GM12878 (cell line): ENCODE results near the gene KCTD8. TPM values are rescaled to one million over a fixed set of nuclear protein-coding genes. Genes with fewer than 3 reads are reported as not detected.

Experiments
- ATAC-seq: fragments of 200-7000 bp; cut with Tn5 transposase; 3 replicates; pipeline ENCODE4 v1.9.1; 2020; ENCODE audit warnings: mild to moderate bottlenecking, moderate library complexity
- BruUV-seq: library from RNA; stranded (reverse); fragments of 400-500 nt; replicated peaks from 2 replicates; lab custom pipeline; 2021; lab: Mats Ljungman, UMichigan
- CTCF ChIA-PET: fragments of 300-600 bp; sonication (Branson Sonifier 250); formaldehyde crosslinking; extraction: SDS; loops from one replicate; lab custom pipeline; 2021; ENCODE audit warnings: inconsistent platforms; lab: Yijun Ruan, JAX
- POLR2A ChIA-PET: fragments of 350-600 bp; formaldehyde crosslinking; extraction: SDS; loops from one replicate; lab custom pipeline; 2021; ENCODE audit warnings: inconsistent platforms; lab: Charles Lee
- RAD21 ChIA-PET: fragments of 300-600 bp; sonication (Branson Sonifier 250); formaldehyde crosslinking; loops from one replicate; lab custom pipeline; 2023; ENCODE audit warnings: antibody characterized with exemption; ENCODE audit not compliant: unreplicated experiment; lab: Charles Lee
- SMC1A ChIA-PET: fragments of 300-600 bp; sonication (Branson Sonifier 250); formaldehyde crosslinking; loops from one replicate; lab custom pipeline; 2023; ENCODE audit not compliant: unreplicated experiment, uncharacterized antibody; lab: Charles Lee
- DNase-seq: peaks from one replicate; pipeline ENCODE4 v3.0.0-alpha.2; 2011; ENCODE audit warnings: low read depth, low spot score
- FAIRE-seq: peaks from 3 replicates; lab custom pipeline; 2011; peaks lifted over from hg19 to GRCh38; lab: Jason Lieb, UNC
- H2AFZ ChIP-seq: 2 replicates; pipeline ENCODE4 v1.6.0; 2011; ENCODE audit warnings: low read depth, low read length, control low read depth; ENCODE audit not compliant: control insufficient read depth
- H3K27ac ChIP-seq: 2 replicates; pipeline ENCODE4 v1.5.1; 2011; ENCODE audit warnings: control low read depth; ENCODE audit not compliant: control insufficient read depth, insufficient read depth
- H3K27me3 ChIP-seq, 2 experiments: replicated peaks in 1 of 2; 2 replicates each; pipeline versions ENCODE4 v1.6.0 to v1.6.1; 2011; ENCODE audit warnings: low read length in 1 of 2; ENCODE audit not compliant: control insufficient read depth in 2 of 2, insufficient read depth in 2 of 2
- H3K36me3 ChIP-seq, 2 experiments: 2 replicates each; pipeline ENCODE4 v1.5.1; 2011; ENCODE audit warnings: low read length in 1 of 2; ENCODE audit not compliant: control insufficient read depth in 2 of 2, insufficient read depth in 2 of 2
- H3K4me1 ChIP-seq: 2 replicates; pipeline ENCODE4 v1.6.1; 2011; ENCODE audit warnings: mild to moderate bottlenecking, low read length, moderate library complexity, mixed read lengths; ENCODE audit not compliant: control insufficient read depth, insufficient read depth
- H3K4me2 ChIP-seq: 2 replicates; pipeline ENCODE4 v1.6.0; 2011; ENCODE audit warnings: control low read depth; ENCODE audit not compliant: control insufficient read depth, insufficient read depth
- H3K4me3 ChIP-seq: fragments of 200-600 bp; sonication (generic); 2 replicates; pipeline ENCODE4 v1.5.1; 2016
- H3K79me2 ChIP-seq: 2 replicates; pipeline ENCODE4 v1.6.0; 2011; ENCODE audit warnings: low read length; ENCODE audit not compliant: control insufficient read depth, insufficient read depth
- H3K9ac ChIP-seq: 2 replicates; pipeline ENCODE4 v1.8.0; 2011; ENCODE audit warnings: low read length, control low read depth, mixed read lengths; ENCODE audit not compliant: control insufficient read depth, insufficient read depth
- H3K9me3 ChIP-seq: replicated peaks from 3 replicates; pipeline ENCODE4 v1.5.1; 2011; ENCODE audit warnings: mild to moderate bottlenecking, low read length; ENCODE audit not compliant: control insufficient read depth, insufficient read depth
- H4K20me1 ChIP-seq: 2 replicates; pipeline ENCODE4 v1.6.0; 2011; ENCODE audit not compliant: control insufficient read depth, insufficient read depth
- E2F4 ChIP-seq: IDR thresholded peaks from 2 replicates; pipeline ENCODE4 v1.6.1; 2012; ENCODE audit warnings: low read depth, low read length, improper control_type of control experiment
- EGR1 ChIP-seq, 2 experiments: IDR thresholded peaks; 1 replicate in 1 of 2; 2 replicates in 1 of 2; pipeline ENCODE4 v1.6.1; 2011 to 2012; ENCODE audit warnings: low read depth in 2 of 2, low read length in 2 of 2, borderline replicate concordance in 1 of 2, mild to moderate bottlenecking in 1 of 2, moderate library complexity in 1 of 2
- ESRRA ChIP-seq: IDR thresholded peaks from 2 replicates; pipeline ENCODE4 v1.6.1; 2012; ENCODE audit warnings: mild to moderate bottlenecking, low read length, improper control_type of control experiment
- EZH2 ChIP-seq: IDR thresholded peaks from 2 replicates; pipeline ENCODE4 v1.6.1; 2012; ENCODE audit warnings: low read depth, mild to moderate bottlenecking, control low read depth, inconsistent platforms, low read length, borderline replicate concordance; ENCODE audit not compliant: control insufficient read depth
- JUND ChIP-seq: IDR thresholded peaks from 2 replicates; pipeline ENCODE4 v1.6.1; 2012; ENCODE audit warnings: low read depth, mild to moderate bottlenecking, low read length, improper control_type of control experiment, moderate library complexity
- KLF5 ChIP-seq: fragments of 450-650 bp; IDR thresholded peaks from 2 replicates; pipeline ENCODE4 v1.6.1; 2014; ENCODE audit warnings: mild to moderate bottlenecking; ENCODE audit not compliant: partially characterized antibody
- MEF2B ChIP-seq: fragments of 450-650 bp; IDR thresholded peaks from 2 replicates; pipeline ENCODE4 v1.6.1; 2018; ENCODE audit warnings: mild to moderate bottlenecking, moderate library complexity; ENCODE audit not compliant: partially characterized antibody, poor library complexity, severe bottlenecking
- MTA2 ChIP-seq: fragments of 450-650 bp; IDR thresholded peaks from 2 replicates; pipeline ENCODE4 v1.6.1; 2016; ENCODE audit warnings: low read depth, mild to moderate bottlenecking, moderate library complexity
- MTA3 ChIP-seq: IDR thresholded peaks from 2 replicates; pipeline ENCODE4 v1.6.1; 2012; ENCODE audit warnings: low read length, inconsistent platforms, borderline replicate concordance
- RAD21 ChIP-seq: IDR thresholded peaks from 2 replicates; pipeline ENCODE4 v1.6.1; 2011; ENCODE audit warnings: mild to moderate bottlenecking, low read depth, low read length, moderate library complexity; ENCODE audit not compliant: insufficient read depth
- RFX5 ChIP-seq: IDR thresholded peaks from 2 replicates; pipeline ENCODE4 v1.6.1; 2011; ENCODE audit warnings: low read depth, low read length, improper control_type of control experiment
- SMAD1 ChIP-seq: fragments of 450-650 bp; IDR thresholded peaks from 2 replicates; pipeline ENCODE4 v1.6.1; 2018; ENCODE audit warnings: mild to moderate bottlenecking, low read depth; ENCODE audit not compliant: partially characterized antibody
- SMAD5 ChIP-seq: IDR thresholded peaks from 2 replicates; pipeline ENCODE4 v1.6.1; 2016; ENCODE audit warnings: antibody characterized with exemption, low read depth
- SMARCA5 ChIP-seq: fragments of 450-650 bp; IDR thresholded peaks from 2 replicates; pipeline ENCODE4 v1.6.1; 2017; ENCODE audit warnings: mild to moderate bottlenecking
- STAT1 ChIP-seq: fragments of 450-650 bp; conservative IDR thresholded peaks from 2 replicates; pipeline ENCODE4 v1.6.1; 2014; ENCODE audit warnings: antibody characterized with exemption, mild to moderate bottlenecking
- TARDBP ChIP-seq: IDR thresholded peaks from 2 replicates; pipeline ENCODE4 v1.6.1; 2016; ENCODE audit warnings: borderline replicate concordance
- ZSCAN29 ChIP-seq: fragments of 450-650 bp; IDR thresholded peaks from 2 replicates; pipeline ENCODE4 v1.6.1; 2017; ENCODE audit warnings: mild to moderate bottlenecking, moderate library complexity
- WGBS: methylation state at CpG from one replicate; pipeline ENCODE4 v1.1.6; 2016; ENCODE audit warnings: low lambda C conversion rate; ENCODE audit not compliant: insufficient replicate concordance, insufficient coverage; ENCODE audit errors: missing lambda C conversion rate; 5-methylcytosine and 5-hydroxymethylcytosine counted together
- in situ Hi-C: fragments of 300-500 bp; cut with MboI; formaldehyde crosslinking; loops from 9 replicates; pipeline ENCODE4 v1.14.3; 2018; ENCODE audit warnings: mixed read lengths
- intact Hi-C: fragments of 100-400 bp; cut with micrococcal nuclease; formaldehyde crosslinking; loops from one replicate; pipeline ENCODE4 v1.14.2; 2022; ENCODE audit not compliant: unreplicated experiment
- polyA plus RNA-seq, 11 experiments: library from polyadenylated mRNA; depleted of rRNA in 4 of 11; unstranded in 6 of 11; stranded (reverse) in 5 of 11; fragments of >200 nt; fragmentation: Nextera tagmentation in 4 of 11; fragmentation: Illumina TruSeq in 1 of 11; extraction: Ambion mirVana in 4 of 11; extraction: Trizol in 1 of 11; gene quantifications; 1 replicate in 1 of 11; 2 replicates in 10 of 11; pipeline versions ENCODE4 v1.2.1 to v1.2.3, GENCODE V29; 2011 to 2016; ENCODE audit warnings: inconsistent platforms in 2 of 11, missing spikeins in 2 of 11, low read depth in 1 of 11
- total RNA-seq, 4 experiments: library from RNA; depleted of rRNA in 3 of 4; stranded (reverse); fragments of >200 nt in 3 of 4; fragmentation: Illumina TruSeq in 1 of 4; extraction: Trizol in 1 of 4; gene quantifications; 2 replicates each; pipeline versions ENCODE4 v1.2.1 to v1.2.3, GENCODE V29; 2013 to 2021

The KCTD8 gene
- total and polyA plus RNA-seq, 10 of the 15 experiments (the other 5 are each of a cell fraction or from before 2014, with no cell fraction given): 0.06 TPM; not detected in 9

- FAIRE-seq: no peak
- no TSS peak for BruUV-seq
- no peaks in the 10 kb centered on the region for H4K20me1 ChIP-seq
These were observed 301.0 kb downstream of the KCTD8 start for GRCh38 chr4:44147571-44148075.

GRCh38 chr4:44146516-44146915, 302.1 kb downstream of the KCTD8 start:
- DNase-seq (no peak), FAIRE-seq (no peak), ATAC-seq (no peak)
- Histone ChIP-seq H3K27ac (no peak overlapping the region), H3K27me3 (no peaks in the 10 kb centered on the region), H2AFZ (no peak overlapping the region), H3K36me3 (no peaks in the 10 kb centered on the region), H3K9ac (no peak overlapping the region), H4K20me1 (no peaks in the 10 kb centered on the region), H3K4me1 (no peaks in the 10 kb centered on the region), H3K4me2 (no peak overlapping the region), H3K79me2 (no peaks in the 10 kb centered on the region), H3K4me3 (no peak overlapping the region), H3K9me3 (no peaks in the 10 kb centered on the region)
- TF ChIP-seq SMARCA5: no peak
- no peak for TF ChIP-seq TARDBP
- no peak for TF ChIP-seq MTA3
- TF ChIP-seq MTA2: no peak
- TF ChIP-seq SMAD5: no peak
- no peak for TF ChIP-seq ESRRA
- TF ChIP-seq MEF2B: no peak
- no peak for TF ChIP-seq E2F4
- TF ChIP-seq RFX5: no peak
- TF ChIP-seq EZH2: no peak
- TF ChIP-seq KLF5: no peak
- no peak for TF ChIP-seq ZSCAN29
- no peak for TF ChIP-seq STAT1
- TF ChIP-seq EGR1 (IDR thresholded peaks at IDR 0.05; ENCODE audit: borderline replicate concordance in 1 of 2, low read depth in 2 of 2, low read length in 2 of 2): no peak
- no peak for TF ChIP-seq RAD21
- no peak for TF ChIP-seq SMAD1
- no TSS peak for BruUV-seq
- ChIA-PET RAD21 (no interaction called here), CTCF (interaction anchor here (1.1 kb wide), 1 partner anchor 13 kb away, joined by 3 read pairs; no protein-coding TSS in a partner anchor), SMC1A (no interaction called here), POLR2A (no interaction called here)
- intact Hi-C loops (no loop called here), in situ Hi-C loops (no loop called here)
- 100% methylated on average over 1 of the region's 1 CpG for WGBS

More at GRCh38 chr4:44147571-44148075, 301.0 kb downstream of the KCTD8 start:
- in situ Hi-C loops: no loop called here
- Histone ChIP-seq H3K4me1 (no peaks in the 10 kb centered on the region), H3K4me3 (no peak overlapping the region), H3K27ac (no peak overlapping the region), H3K36me3 (no peaks in the 10 kb centered on the region), H3K9me3 (no peaks in the 10 kb centered on the region), H3K79me2 (no peaks in the 10 kb centered on the region), H2AFZ (no peak overlapping the region), H3K27me3 (no peaks in the 10 kb centered on the region), H3K4me2 (no peak overlapping the region), H3K9ac (no peak overlapping the region)
- intact Hi-C loops: no loop called here
- WGBS: 29% methylated on average over 1 of the region's 1 CpG
- ATAC-seq: no peak
- CTCF ChIA-PET: no interaction called here
- TF ChIP-seq JUND: no peak
- RAD21 ChIA-PET: no interaction called here
- DNase-seq: no peak
- SMC1A ChIA-PET: no interaction called here
- POLR2A ChIA-PET: no interaction called here
